ENCODE results near the gene EMC1.
"Not testable (repeated sequence)": the region's sequence is repeated elsewhere in the genome, so short reads cannot be mapped to it uniquely, and the experiment has no call there.

- TF ChIP-seq CTCF (IDR thresholded peaks at IDR 0.05; ENCODE audit: poor library complexity, severe bottlenecking); TAF1 (IDR thresholded peaks at IDR 0.05; ENCODE audit: low read depth); EZH2 (IDR thresholded peaks at IDR 0.05; ENCODE audit: borderline replicate concordance, insufficient read depth, low read length, poor library complexity, severe bottlenecking); RAD21 (conservative IDR thresholded peaks at IDR 0.05); POLR2AphosphoS5 (IDR thresholded peaks at IDR 0.05); REST (IDR thresholded peaks at IDR 0.05; ENCODE audit: borderline replicate concordance): not testable (repeated sequence)
Observed at GRCh38 chr1:19216585-19216984, 34.7 kb downstream of the EMC1 start.

Data from neural cell (in vitro differentiated cells).